Astrocyte of the cerebellum (primary cell): ENCODE results near the gene SYNGAP1.

Experiments used
- DNase-seq: peaks from one replicate; pipeline ENCODE4 v3.0.0-alpha.2; 2011; ENCODE audit warnings: low read depth
- H3K4me3 ChIP-seq: 2 replicates; pipeline ENCODE4 v1.5.1; 2011; ENCODE audit warnings: mild to moderate bottlenecking, low read depth, low read length, moderate library complexity
- CTCF ChIP-seq: IDR thresholded peaks from 2 replicates; pipeline ENCODE4 v1.5.1; 2012; ENCODE audit warnings: low read length, low read depth, moderate library complexity, mild to moderate bottlenecking; ENCODE audit errors: missing control alignments
- in situ Hi-C: cut with HindIII; loops from 2 replicates; pipeline ENCODE4 v1.10.0; 2017; ENCODE audit warnings: low sequenced_read_pairs

Gene SYNGAP1

GRCh38 chr6:33428966-33429749 is 9.3 kb downstream of the SYNGAP1 start:
- TF ChIP-seq CTCF = no peak
- H3K4me3 ChIP-seq = no peak overlapping the region
- no peak for DNase-seq
- in situ Hi-C loops = no loop called here

GRCh38 chr6:33429750-33430052 is 9.8 kb downstream of the SYNGAP1 start:
- in situ Hi-C loops = no loop called here
- DNase-seq = no peak
- TF ChIP-seq CTCF = no peak
- H3K4me3 ChIP-seq = no peak overlapping the region

- in situ Hi-C loops = no loop called here
- DNase-seq = no peak
- no peak for TF ChIP-seq CTCF
- no peak overlapping the region for H3K4me3 ChIP-seq
Observed at GRCh38 chr6:33430334-33430733, 10.5 kb downstream of the SYNGAP1 start.

GRCh38 chr6:33430991-33431879 is 11.4 kb downstream of the SYNGAP1 start:
- no peak overlapping the region for H3K4me3 ChIP-seq
- TF ChIP-seq CTCF = no peak
- no peak for DNase-seq
- in situ Hi-C loops = no loop called here

GRCh38 chr6:33431880-33432541 is 12.1 kb downstream of the SYNGAP1 start:
- DNase-seq = no peak
- TF ChIP-seq CTCF = no peak
- in situ Hi-C loops = no loop called here
- no peak overlapping the region for H3K4me3 ChIP-seq

- DNase-seq = no peak
- no peak overlapping the region for H3K4me3 ChIP-seq
- in situ Hi-C loops = no loop called here
- TF ChIP-seq CTCF = no peak
Observed at GRCh38 chr6:33432546-33432945, 12.7 kb downstream of the SYNGAP1 start.
